Heart left ventricle (tissue), 13 donors: ENCODE data around the gene CDH19.

Source experiments
- CTCF ChIP-seq, 12 donors: fragments of 200-600 bp; sonication (generic) in 4 of 12; IDR thresholded peaks; one replicate each; pipeline versions ENCODE4 v1.5.0 to v1.8.0; 2018 to 2022; ENCODE audit warnings: antibody characterized with exemption in 12 of 12, mild to moderate bottlenecking in 5 of 12
- POLR2A ChIP-seq, 2 donors: fragments of 450-650 bp; IDR thresholded peaks; one replicate each; pipeline ENCODE4 v1.6.1; 2017; ENCODE audit warnings: antibody characterized with exemption in 2 of 2, mild to moderate bottlenecking in 2 of 2, moderate library complexity in 2 of 2
- donor health status: ischemic (EF 13 %, LVEDD 7.1; RV severe dilation, severe dysfunction).
- donor health status: DM: no; HTN: yes; CAD: no.
- donor health status: DM: no; HTN: no; CAD: no.
- donor health status: ischemic (EF 25% LVEDD 6.9; RV normal size, moderate dysfunction).
- donor health status: ischemic (EF 25% LVEDD 5.7; RV mildly dilated, moderate dysfunction).
- donor health status: ischemic (EF 35%, LVEDD 5.7; RV mildly dilated, moderate dysfunction).
- donor health status: nonischemic (EF 11% LVEDD 7.7; RV severe dilation, severe dysfunction).
- donor health status: DM: yes; HTN: yes; CAD: no.
- donor health status: PGD.
- donor health status: ischemic (EF 29% LVEDD 5.4; RV normal size, mild dysfunction).
- donor health status: nonischemic (EF 23%, LVEDD 6.1; RV moderate dilation, normal function).

- no peak for TF ChIP-seq CTCF (IDR thresholded peaks at IDR 0.05)
- no peak for TF ChIP-seq POLR2A (IDR thresholded peaks at IDR 0.05)
These were observed 31.5 kb upstream of the CDH19 start for GRCh38 chr18:66635342-66635741.
